SW480 (cell line): ENCODE data around the gene KRTDAP.

Source experiments
- DNase-seq: peaks from one replicate; pipeline ENCODE4 v3.0.0-alpha.2; 2016; ENCODE audit warnings: low spot score

KRTDAP gene

GRCh38 chr19:35490364-35490763, at the start of gene KRTDAP:
KRTDAP (minus strand) TSS chr19:35490464; CDS start chr19:35490442, 22 bp downstream.
- DNase-seq = no peak

- no peak for DNase-seq
Observed at GRCh38 chr19:35539850-35540249, 49.6 kb upstream of the KRTDAP start.

GRCh38 chr19:35539314-35539713, 49.0 kb upstream of the KRTDAP start:
- DNase-seq = no peak

GRCh38 chr19:35534803-35535480, 44.7 kb upstream of the KRTDAP start:
- DNase-seq = no peak

GRCh38 chr19:35533822-35534392, 43.6 kb upstream of the KRTDAP start:
- DNase-seq = peak; percentile 58

- DNase-seq = no peak
Observed at GRCh38 chr19:35533201-35533821, 43.0 kb upstream of the KRTDAP start, which contains the start of gene GAPDHS. GAPDHS (plus strand) TSS chr19:35533456; CDS start chr19:35533528, 72 bp downstream.

GRCh38 chr19:35531291-35531690, 41.0 kb upstream of the KRTDAP start:
- DNase-seq = no peak

- no peak for DNase-seq
Observed at GRCh38 chr19:35529241-35530218, 39.3 kb upstream of the KRTDAP start.

GRCh38 chr19:35528218-35529038, 38.2 kb upstream of the KRTDAP start, which contains the start of gene SBSN:
SBSN (minus strand) TSS chr19:35528311; CDS start chr19:35528281, 30 bp downstream.
- no peak for DNase-seq

- DNase-seq = peak; percentile 53
Observed at GRCh38 chr19:35525873-35526272, 35.6 kb upstream of the KRTDAP start.

- DNase-seq = no peak
Observed at GRCh38 chr19:35524181-35524837, 34.0 kb upstream of the KRTDAP start.

- no peak for DNase-seq
Observed at GRCh38 chr19:35522745-35523327, 32.6 kb upstream of the KRTDAP start.

- no peak for DNase-seq
Observed at GRCh38 chr19:35521124-35521743, 31.0 kb upstream of the KRTDAP start.

GRCh38 chr19:35519291-35519690, 29.0 kb upstream of the KRTDAP start:
- peak; percentile 53 for DNase-seq

- DNase-seq = peak; percentile 69
Observed at GRCh38 chr19:35518313-35518712, 28.0 kb upstream of the KRTDAP start.

- no peak for DNase-seq
Observed at GRCh38 chr19:35517342-35517741, 27.1 kb upstream of the KRTDAP start.

- no peak for DNase-seq
Observed at GRCh38 chr19:35516310-35516709, 26.0 kb upstream of the KRTDAP start.

GRCh38 chr19:35514282-35514809, 24.1 kb upstream of the KRTDAP start:
- DNase-seq = peak; percentile 51

GRCh38 chr19:35513628-35514281, 23.5 kb upstream of the KRTDAP start, which contains the start of gene DMKN:
DMKN (minus strand) TSS chr19:35513649; CDS start chr19:35513475, 174 bp downstream.
- peak; percentile 68 for DNase-seq
